SK-N-SH treated with all-trans-retinoic acid at 6 μM for 48 hours (cell line): Measurements from ENCODE around the gene ALDH6A1.

ENCODE experiments used
- ATAC-seq: fragments of 200-7000 bp; cut with Tn5 transposase; 3 replicates; pipeline ENCODE4 v1.9.1; 2020; ENCODE audit warnings: mild to moderate bottlenecking, moderate library complexity
- ARNTL ChIP-seq: fragments of 450-650 bp; formaldehyde crosslinking; IDR thresholded peaks from 2 replicates; pipeline ENCODE4 v1.5.0; 2020; ENCODE audit warnings: low read depth, mild to moderate bottlenecking, moderate library complexity, borderline replicate concordance
- CSDC2 ChIP-seq: fragments of 250-450 bp; sonication (Bioruptor Pico); IDR thresholded peaks from 2 replicates; pipeline ENCODE4 v1.5.0; 2020; ENCODE audit warnings: mild to moderate bottlenecking, moderate library complexity
- ESRRG ChIP-seq: fragments of 250-450 bp; sonication (Bioruptor Pico); IDR thresholded peaks from 2 replicates; pipeline ENCODE4 v1.6.1; 2021; ENCODE audit warnings: mild to moderate bottlenecking
- ISL1 ChIP-seq: fragments of 250-450 bp; sonication (Bioruptor Pico); IDR thresholded peaks from 2 replicates; pipeline ENCODE4 v2.1.2; 2022; ENCODE audit warnings: mild to moderate bottlenecking, moderate library complexity
- PPARA ChIP-seq: fragments of 250-450 bp; sonication (Bioruptor Pico); IDR thresholded peaks from 2 replicates; pipeline ENCODE4 v1.5.0; 2020; ENCODE audit warnings: mild to moderate bottlenecking, borderline replicate concordance
- RARB ChIP-seq: fragments of 250-450 bp; sonication (Bioruptor Pico); IDR thresholded peaks from 2 replicates; pipeline ENCODE4 v1.8.0; 2021; ENCODE audit warnings: mild to moderate bottlenecking, moderate library complexity
- SNAI2 ChIP-seq: fragments of 250-450 bp; sonication (Bioruptor Pico); IDR thresholded peaks from 2 replicates; pipeline ENCODE4 v1.5.0; 2020; ENCODE audit warnings: mild to moderate bottlenecking, moderate library complexity
- TCF4 ChIP-seq: fragments of 250-450 bp; sonication (Bioruptor Pico); IDR thresholded peaks from 2 replicates; pipeline ENCODE4 v1.8.0; 2021; ENCODE audit warnings: mild to moderate bottlenecking, moderate library complexity, borderline replicate concordance
- TOX ChIP-seq: fragments of 250-450 bp; sonication (Bioruptor Pico); IDR thresholded peaks from 2 replicates; pipeline ENCODE4 v1.8.0; 2021; ENCODE audit warnings: mild to moderate bottlenecking, moderate library complexity, borderline replicate concordance
- ZC3H10 ChIP-seq: fragments of 250-450 bp; sonication (Bioruptor Pico); IDR thresholded peaks from 2 replicates; pipeline ENCODE4 v1.5.1; 2021; ENCODE audit warnings: mild to moderate bottlenecking, moderate library complexity
- ZFP3 ChIP-seq: fragments of 250-450 bp; sonication (Bioruptor Pico); IDR thresholded peaks from 2 replicates; pipeline ENCODE4 v1.5.0; 2020; ENCODE audit warnings: mild to moderate bottlenecking, moderate library complexity
- ZFP30 ChIP-seq: fragments of 450-650 bp; formaldehyde crosslinking; IDR thresholded peaks from 2 replicates; pipeline ENCODE4 v1.5.0; 2022; ENCODE audit warnings: mild to moderate bottlenecking, moderate library complexity
- ZNF565 ChIP-seq: fragments of 450-650 bp; formaldehyde crosslinking; conservative IDR thresholded peaks from 2 replicates; pipeline ENCODE4 v1.5.0; 2020; ENCODE audit warnings: low read depth, mild to moderate bottlenecking, moderate library complexity
- ZNF8 ChIP-seq: fragments of 450-650 bp; formaldehyde crosslinking; IDR thresholded peaks from 2 replicates; pipeline ENCODE4 v1.5.0; 2020; ENCODE audit warnings: mild to moderate bottlenecking, moderate library complexity
- TF ChIP-seq, protein P1 (sequence below): fragments of 250-450 bp; sonication (Bioruptor Pico); IDR thresholded peaks from 2 replicates; pipeline ENCODE4 v1.5.1; 2020; ENCODE audit warnings: low read depth, mild to moderate bottlenecking, moderate library complexity
- TF ChIP-seq, protein P2 (sequence below): fragments of 250-450 bp; sonication (Bioruptor Pico); IDR thresholded peaks from 2 replicates; pipeline ENCODE4 v1.8.0; 2021; ENCODE audit warnings: low read depth, mild to moderate bottlenecking, moderate library complexity, borderline replicate concordance
- TF ChIP-seq, protein P3 (sequence below): fragments of 250-450 bp; sonication (Bioruptor Pico); IDR thresholded peaks from 2 replicates; pipeline ENCODE4 v1.5.0; 2020; ENCODE audit warnings: mild to moderate bottlenecking, moderate library complexity
- TF ChIP-seq, protein P4 (sequence below): fragments of 250-450 bp; sonication (Bioruptor Pico); IDR thresholded peaks from 2 replicates; pipeline ENCODE4 v1.8.0; 2020; ENCODE audit warnings: mild to moderate bottlenecking, moderate library complexity, borderline replicate concordance
- TF ChIP-seq, protein P5 (sequence below): fragments of 250-450 bp; sonication (Bioruptor Pico); IDR thresholded peaks from 2 replicates; pipeline ENCODE4 v1.5.1; 2021; ENCODE audit warnings: mild to moderate bottlenecking, moderate library complexity

The ALDH6A1 gene

DNA sequence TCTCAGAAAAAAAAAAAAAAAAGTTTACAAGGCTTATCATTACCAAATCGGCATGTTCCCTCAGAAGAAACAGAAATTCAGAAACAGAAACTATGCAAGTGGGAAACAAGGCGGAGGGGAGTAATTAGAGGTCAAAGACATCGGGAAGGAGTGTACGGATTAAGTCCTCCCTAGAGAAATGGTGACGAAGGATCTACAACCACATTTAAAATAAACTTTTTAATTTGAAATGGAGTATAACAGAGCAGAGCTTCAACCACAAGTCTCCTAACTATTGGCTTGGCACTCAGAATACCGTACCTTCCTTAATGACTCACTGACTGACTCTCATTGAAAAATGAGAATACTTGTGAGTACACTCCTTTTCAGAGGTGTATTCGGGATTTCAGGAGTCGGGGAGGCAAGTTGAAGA lies 66.1 kb downstream of the ALDH6A1 start:
- peak; percentile 62 for ATAC-seq

DNA sequence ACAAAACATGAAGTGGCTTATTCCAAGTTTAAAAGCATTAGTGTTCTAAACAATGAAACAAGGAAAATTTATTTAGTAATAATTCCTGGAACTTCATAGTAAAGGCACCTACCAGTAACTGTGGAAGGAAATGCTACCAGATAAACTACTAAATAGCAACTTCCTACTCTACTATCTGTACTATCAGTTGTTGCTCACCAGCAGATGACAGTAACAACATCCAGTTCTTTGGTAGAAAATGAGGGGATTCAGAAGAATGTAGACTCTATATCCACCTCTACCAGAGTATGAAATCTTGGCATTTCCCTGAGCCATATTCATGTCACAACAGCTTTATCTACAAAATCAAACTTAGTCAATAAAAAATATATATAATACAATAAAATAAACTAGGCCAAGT lies 68.3 kb downstream of the ALDH6A1 start:
- no peak for ATAC-seq
- TF ChIP-seq ZFP3 (CRISPR knock-in tag) (no peak), ISL1 (no peak), ZFP30 (no peak), ZC3H10 (no peak), ZNF565 (no peak), ZNF8 (no peak), TOX (CRISPR knock-in tag) (no peak)
- TF ChIP-seq, protein P1, sequence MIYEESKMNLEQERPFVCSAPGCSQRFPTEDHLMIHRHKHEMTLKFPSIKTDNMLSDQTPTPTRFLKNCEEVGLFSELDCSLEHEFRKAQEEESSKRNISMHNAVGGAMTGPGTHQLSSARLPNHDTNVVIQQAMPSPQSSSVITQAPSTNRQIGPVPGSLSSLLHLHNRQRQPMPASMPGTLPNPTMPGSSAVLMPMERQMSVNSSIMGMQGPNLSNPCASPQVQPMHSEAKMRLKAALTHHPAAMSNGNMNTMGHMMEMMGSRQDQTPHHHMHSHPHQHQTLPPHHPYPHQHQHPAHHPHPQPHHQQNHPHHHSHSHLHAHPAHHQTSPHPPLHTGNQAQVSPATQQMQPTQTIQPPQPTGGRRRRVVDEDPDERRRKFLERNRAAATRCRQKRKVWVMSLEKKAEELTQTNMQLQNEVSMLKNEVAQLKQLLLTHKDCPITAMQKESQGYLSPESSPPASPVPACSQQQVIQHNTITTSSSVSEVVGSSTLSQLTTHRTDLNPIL (CRISPR knock-in tag) = no peak
- TF ChIP-seq, protein P2, sequence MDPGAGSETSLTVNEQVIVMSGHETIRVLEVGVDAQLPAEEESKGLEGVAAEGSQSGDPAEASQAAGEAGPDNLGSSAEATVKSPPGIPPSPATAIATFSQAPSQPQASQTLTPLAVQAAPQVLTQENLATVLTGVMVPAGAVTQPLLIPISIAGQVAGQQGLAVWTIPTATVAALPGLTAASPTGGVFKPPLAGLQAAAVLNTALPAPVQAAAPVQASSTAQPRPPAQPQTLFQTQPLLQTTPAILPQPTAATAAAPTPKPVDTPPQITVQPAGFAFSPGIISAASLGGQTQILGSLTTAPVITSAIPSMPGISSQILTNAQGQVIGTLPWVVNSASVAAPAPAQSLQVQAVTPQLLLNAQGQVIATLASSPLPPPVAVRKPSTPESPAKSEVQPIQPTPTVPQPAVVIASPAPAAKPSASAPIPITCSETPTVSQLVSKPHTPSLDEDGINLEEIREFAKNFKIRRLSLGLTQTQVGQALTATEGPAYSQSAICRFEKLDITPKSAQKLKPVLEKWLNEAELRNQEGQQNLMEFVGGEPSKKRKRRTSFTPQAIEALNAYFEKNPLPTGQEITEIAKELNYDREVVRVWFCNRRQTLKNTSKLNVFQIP = no peak

More for the DNA sequence above, 66.1 kb downstream of the ALDH6A1 start:
- TF ChIP-seq, protein P2 = no peak
- TF ChIP-seq, protein P3, sequence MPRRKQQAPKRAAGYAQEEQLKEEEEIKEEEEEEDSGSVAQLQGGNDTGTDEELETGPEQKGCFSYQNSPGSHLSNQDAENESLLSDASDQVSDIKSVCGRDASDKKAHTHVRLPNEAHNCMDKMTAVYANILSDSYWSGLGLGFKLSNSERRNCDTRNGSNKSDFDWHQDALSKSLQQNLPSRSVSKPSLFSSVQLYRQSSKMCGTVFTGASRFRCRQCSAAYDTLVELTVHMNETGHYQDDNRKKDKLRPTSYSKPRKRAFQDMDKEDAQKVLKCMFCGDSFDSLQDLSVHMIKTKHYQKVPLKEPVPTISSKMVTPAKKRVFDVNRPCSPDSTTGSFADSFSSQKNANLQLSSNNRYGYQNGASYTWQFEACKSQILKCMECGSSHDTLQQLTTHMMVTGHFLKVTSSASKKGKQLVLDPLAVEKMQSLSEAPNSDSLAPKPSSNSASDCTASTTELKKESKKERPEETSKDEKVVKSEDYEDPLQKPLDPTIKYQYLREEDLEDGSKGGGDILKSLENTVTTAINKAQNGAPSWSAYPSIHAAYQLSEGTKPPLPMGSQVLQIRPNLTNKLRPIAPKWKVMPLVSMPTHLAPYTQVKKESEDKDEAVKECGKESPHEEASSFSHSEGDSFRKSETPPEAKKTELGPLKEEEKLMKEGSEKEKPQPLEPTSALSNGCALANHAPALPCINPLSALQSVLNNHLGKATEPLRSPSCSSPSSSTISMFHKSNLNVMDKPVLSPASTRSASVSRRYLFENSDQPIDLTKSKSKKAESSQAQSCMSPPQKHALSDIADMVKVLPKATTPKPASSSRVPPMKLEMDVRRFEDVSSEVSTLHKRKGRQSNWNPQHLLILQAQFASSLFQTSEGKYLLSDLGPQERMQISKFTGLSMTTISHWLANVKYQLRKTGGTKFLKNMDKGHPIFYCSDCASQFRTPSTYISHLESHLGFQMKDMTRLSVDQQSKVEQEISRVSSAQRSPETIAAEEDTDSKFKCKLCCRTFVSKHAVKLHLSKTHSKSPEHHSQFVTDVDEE (CRISPR knock-in tag) = no peak
- TF ChIP-seq ISL1 = no peak
- TF ChIP-seq ZNF8 = no peak
- TF ChIP-seq, protein P4, sequence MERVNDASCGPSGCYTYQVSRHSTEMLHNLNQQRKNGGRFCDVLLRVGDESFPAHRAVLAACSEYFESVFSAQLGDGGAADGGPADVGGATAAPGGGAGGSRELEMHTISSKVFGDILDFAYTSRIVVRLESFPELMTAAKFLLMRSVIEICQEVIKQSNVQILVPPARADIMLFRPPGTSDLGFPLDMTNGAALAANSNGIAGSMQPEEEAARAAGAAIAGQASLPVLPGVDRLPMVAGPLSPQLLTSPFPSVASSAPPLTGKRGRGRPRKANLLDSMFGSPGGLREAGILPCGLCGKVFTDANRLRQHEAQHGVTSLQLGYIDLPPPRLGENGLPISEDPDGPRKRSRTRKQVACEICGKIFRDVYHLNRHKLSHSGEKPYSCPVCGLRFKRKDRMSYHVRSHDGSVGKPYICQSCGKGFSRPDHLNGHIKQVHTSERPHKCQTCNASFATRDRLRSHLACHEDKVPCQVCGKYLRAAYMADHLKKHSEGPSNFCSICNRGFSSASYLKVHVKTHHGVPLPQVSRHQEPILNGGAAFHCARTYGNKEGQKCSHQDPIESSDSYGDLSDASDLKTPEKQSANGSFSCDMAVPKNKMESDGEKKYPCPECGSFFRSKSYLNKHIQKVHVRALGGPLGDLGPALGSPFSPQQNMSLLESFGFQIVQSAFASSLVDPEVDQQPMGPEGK (CRISPR knock-in tag) = no peak
- no peak for TF ChIP-seq PPARA (CRISPR knock-in tag)
- no peak for TF ChIP-seq ESRRG (CRISPR knock-in tag)
- TF ChIP-seq, protein P5, sequence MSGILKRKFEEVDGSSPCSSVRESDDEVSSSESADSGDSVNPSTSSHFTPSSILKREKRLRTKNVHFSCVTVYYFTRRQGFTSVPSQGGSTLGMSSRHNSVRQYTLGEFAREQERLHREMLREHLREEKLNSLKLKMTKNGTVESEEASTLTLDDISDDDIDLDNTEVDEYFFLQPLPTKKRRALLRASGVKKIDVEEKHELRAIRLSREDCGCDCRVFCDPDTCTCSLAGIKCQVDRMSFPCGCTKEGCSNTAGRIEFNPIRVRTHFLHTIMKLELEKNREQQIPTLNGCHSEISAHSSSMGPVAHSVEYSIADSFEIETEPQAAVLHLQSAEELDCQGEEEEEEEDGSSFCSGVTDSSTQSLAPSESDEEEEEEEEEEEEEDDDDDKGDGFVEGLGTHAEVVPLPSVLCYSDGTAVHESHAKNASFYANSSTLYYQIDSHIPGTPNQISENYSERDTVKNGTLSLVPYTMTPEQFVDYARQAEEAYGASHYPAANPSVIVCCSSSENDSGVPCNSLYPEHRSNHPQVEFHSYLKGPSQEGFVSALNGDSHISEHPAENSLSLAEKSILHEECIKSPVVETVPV = no peak
- TF ChIP-seq SNAI2 (CRISPR knock-in tag) = no peak
- no peak for TF ChIP-seq TOX (CRISPR knock-in tag)
- no peak for TF ChIP-seq RARB
- TF ChIP-seq TCF4 (CRISPR knock-in tag) = no peak
- TF ChIP-seq ZFP3 (CRISPR knock-in tag) = no peak
- no peak for TF ChIP-seq ARNTL
- no peak for TF ChIP-seq ZNF565
- no peak for TF ChIP-seq CSDC2 (CRISPR knock-in tag)
- TF ChIP-seq, protein P1 (CRISPR knock-in tag) = no peak
